K562 (cell line): ENCODE data around the gene AKT2. TPM values are rescaled to one million over a fixed set of nuclear protein-coding genes. Genes with fewer than 3 reads are reported as not detected.

Experiments used
- ARID2 ChIP-seq: fragments of 450-650 bp; IDR thresholded peaks from 2 replicates; pipeline ENCODE4 v1.6.1; 2017; ENCODE audit warnings: antibody characterized with exemption, mild to moderate bottlenecking
- ATF6 ChIP-seq: sonication (generic); formaldehyde crosslinking; IDR thresholded peaks from 2 replicates; pipeline ENCODE4 v1.4.0; 2020; ENCODE audit warnings: mild to moderate bottlenecking, missing genetic modification reagents
- BDP1 ChIP-seq: IDR thresholded peaks from 3 replicates; pipeline ENCODE4 v1.6.1; 2011; ENCODE audit not compliant: insufficient read length, insufficient read depth
- BRD9 ChIP-seq: fragments of 450-650 bp; IDR thresholded peaks from 2 replicates; pipeline ENCODE4 v1.6.1; 2018; ENCODE audit warnings: low read depth; ENCODE audit not compliant: partially characterized antibody
- ELF4 ChIP-seq: fragments of 450-650 bp; formaldehyde crosslinking; IDR thresholded peaks from 2 replicates; pipeline ENCODE4 v1.4.0; 2022; ENCODE audit warnings: missing genetic modification characterization
- EP400 ChIP-seq: fragments of 450-650 bp; IDR thresholded peaks from 2 replicates; pipeline ENCODE4 v1.6.1; 2017; ENCODE audit warnings: antibody characterized with exemption, mild to moderate bottlenecking, moderate library complexity
- HDAC1 ChIP-seq, 2 experiments: fragments of 450-650 bp; IDR thresholded peaks; 2 replicates each; pipeline ENCODE4 v1.6.1; 2016 to 2017; ENCODE audit warnings: inconsistent platforms in 1 of 2, mild to moderate bottlenecking in 1 of 2, moderate library complexity in 1 of 2
- HNRNPLL ChIP-seq: fragments of 200-400 bp; formaldehyde crosslinking; IDR thresholded peaks from 2 replicates; pipeline ENCODE4 v1.6.1; 2017; ENCODE audit warnings: low read length, low read depth, mild to moderate bottlenecking; ENCODE audit not compliant: poor library complexity, severe bottlenecking
- ID3 ChIP-seq, 2 experiments: fragments of 250-450 bp in 1 of 2; fragments of 450-650 bp in 1 of 2; sonication (Bioruptor Pico) in 1 of 2; IDR thresholded peaks; 2 replicates each; pipeline versions ENCODE4 v1.6.1 to v1.8.0; 2016 to 2021; ENCODE audit warnings: mild to moderate bottlenecking in 2 of 2, moderate library complexity in 2 of 2, missing compliant biosample characterization in 1 of 2, missing genetic modification characterization in 1 of 2
- LARP7 ChIP-seq: fragments of 450-650 bp; IDR thresholded peaks from 2 replicates; pipeline ENCODE4 v1.6.1; 2016
- MBD2 ChIP-seq: sonication (generic); IDR thresholded peaks from 2 replicates; pipeline ENCODE4 v1.6.1; 2016; ENCODE audit warnings: low read depth, borderline replicate concordance
- MCM7 ChIP-seq, 2 experiments: fragments of 450-650 bp; IDR thresholded peaks; 2 replicates each; pipeline ENCODE4 v1.6.1; 2016 to 2018
- MED1 ChIP-seq: sonication (generic); formaldehyde crosslinking; IDR thresholded peaks from 2 replicates; pipeline ENCODE4 v1.8.1; 2023; ENCODE audit warnings: missing genetic modification reagents, borderline replicate concordance
- MTA1 ChIP-seq: fragments of 450-650 bp; IDR thresholded peaks from 2 replicates; pipeline ENCODE4 v1.6.1; 2017; ENCODE audit warnings: borderline replicate concordance
- MTA3 ChIP-seq: fragments of 450-650 bp; formaldehyde crosslinking; IDR thresholded peaks from 2 replicates; pipeline ENCODE4 v1.6.1; 2017; ENCODE audit warnings: mild to moderate bottlenecking, borderline replicate concordance
- NFE2 ChIP-seq: IDR thresholded peaks from 2 replicates; pipeline ENCODE4 v1.6.1; 2014; ENCODE audit warnings: antibody characterized with exemption, low read depth
- RBBP5 ChIP-seq: fragments of 200-600 bp; sonication (generic); IDR thresholded peaks from 2 replicates; pipeline ENCODE4 v1.6.1; 2012; ENCODE audit warnings: borderline replicate concordance, mild to moderate bottlenecking, low read length, control low read depth, inconsistent platforms; ENCODE audit not compliant: insufficient read depth, poor library complexity, severe bottlenecking
- RNF2 ChIP-seq: sonication (generic); IDR thresholded peaks from 2 replicates; pipeline ENCODE4 v1.6.1; 2016
- SREBF2 ChIP-seq: sonication (generic); formaldehyde crosslinking; IDR thresholded peaks from 2 replicates; pipeline ENCODE4 v1.4.0; 2020; ENCODE audit warnings: mild to moderate bottlenecking, missing genetic modification reagents
- TAF9B ChIP-seq: fragments of 450-650 bp; IDR thresholded peaks from 2 replicates; pipeline ENCODE4 v1.6.1; 2018; ENCODE audit warnings: mild to moderate bottlenecking; ENCODE audit not compliant: partially characterized antibody
- TEAD4 ChIP-seq, 2 experiments: sonication (generic) in 1 of 2; formaldehyde crosslinking in 1 of 2; IDR thresholded peaks; 2 replicates each; pipeline versions ENCODE4 v1.6.1 to v1.8.0; 2012 to 2022; ENCODE audit warnings: borderline replicate concordance in 1 of 2, inconsistent platforms in 1 of 2, low read length in 1 of 2, mild to moderate bottlenecking in 1 of 2, missing genetic modification reagents in 1 of 2
- ZKSCAN1 ChIP-seq: fragments of 150-350 bp; IDR thresholded peaks from 2 replicates; pipeline ENCODE4 v1.6.1; 2016; ENCODE audit warnings: low read depth, low read length
- ZNF23 ChIP-seq: fragments of 250-450 bp; sonication (Bioruptor Pico); IDR thresholded peaks from 2 replicates; pipeline ENCODE4 v1.4.0; 2020; ENCODE audit warnings: mild to moderate bottlenecking
- ZNF253 ChIP-seq: fragments of 250-450 bp; sonication (Bioruptor Pico); conservative IDR thresholded peaks from 2 replicates; pipeline ENCODE4 v1.6.1; 2021; ENCODE audit warnings: mild to moderate bottlenecking
- ZNF507 ChIP-seq: conservative IDR thresholded peaks from 2 replicates; pipeline ENCODE4 v1.6.1; 2017; ENCODE audit warnings: missing genetic modification characterization, missing compliant biosample characterization
- ZNF57 ChIP-seq: fragments of 450-650 bp; formaldehyde crosslinking; IDR thresholded peaks from 2 replicates; pipeline ENCODE4 v1.4.0; 2020; ENCODE audit warnings: mild to moderate bottlenecking, moderate library complexity
- ZNF584 ChIP-seq: fragments of 200-800 bp; sonication (Bioruptor generic); IDR thresholded peaks from 2 replicates; pipeline ENCODE4 v1.6.1; 2016; ENCODE audit warnings: low read depth, mild to moderate bottlenecking, missing genetic modification characterization, missing compliant biosample characterization
- polyA plus RNA-seq, 8 experiments: library from polyadenylated mRNA; depleted of rRNA in 4 of 8; stranded (reverse) in 5 of 8; unstranded in 3 of 8; fragments of >200 nt; fragmentation: Nextera tagmentation in 2 of 8; fragmentation: Illumina TruSeq in 1 of 8; extraction: Ambion mirVana in 2 of 8; extraction: Trizol in 1 of 8; gene quantifications; 2 replicates each; pipeline versions ENCODE4 v1.2.1 to v1.2.3, GENCODE V29; 2011 to 2014; ENCODE audit warnings: inconsistent platforms in 1 of 8, missing spikeins in 1 of 8
- total RNA-seq, 7 experiments: library from RNA; depleted of rRNA in 6 of 7; stranded (reverse); fragments of >200 nt in 6 of 7; fragmentation: Illumina TruSeq in 2 of 7; extraction: Trizol in 2 of 7; gene quantifications; 2 replicates each; pipeline versions ENCODE4 v1.2.1 to v1.2.3, GENCODE V29; 2011 to 2021; ENCODE audit warnings: low replicate concordance in 1 of 7
- TF ChIP-seq, protein P1 (sequence below): sonication (generic); IDR thresholded peaks from 2 replicates; pipeline ENCODE4 v1.6.1; 2016

Gene AKT2
- total and polyA plus RNA-seq, 9 of the 15 experiments (the other 6 are each of a cell fraction or from before 2014, with no cell fraction given) = 1.1 to 132 (median 67.7) TPM

GRCh38 chr19:40217027-40217810 lies 67.9 kb downstream of the AKT2 start (continued):
- TF ChIP-seq MBD2 (no peak), BDP1 (no peak), HDAC1 (IDR thresholded peaks at IDR 0.05) (no peak), NFE2 (no peak), ARID2 (no peak), ZNF507 (tag) (no peak), MED1 (no peak), RNF2 (no peak), EP400 (no peak), MTA3 (peak; percentile 62; the same call in 1 of the 2 replicates), MCM7 (IDR thresholded peaks at IDR 0.05) (no peak), ELF4 (CRISPR knock-in tag) (no peak), ZNF23 (CRISPR knock-in tag) (no peak), TEAD4 (IDR thresholded peaks at IDR 0.05; ENCODE audit: low read length) (no peak), TEAD4 (CRISPR knock-in tag; IDR thresholded peaks at IDR 0.05; ENCODE audit: borderline replicate concordance) (no peak), SREBF2 (CRISPR knock-in tag) (no peak), ZNF253 (no peak), ZNF57 (CRISPR knock-in tag) (no peak), BRD9 (no peak), MTA1 (no peak), ID3 (CRISPR knock-in tag; IDR thresholded peaks at IDR 0.05) (no peak), ID3 (tag; IDR thresholded peaks at IDR 0.05) (no peak), LARP7 (no peak), ATF6 (CRISPR knock-in tag) (no peak), ZKSCAN1 (no peak), TAF9B (no peak), HNRNPLL (no peak), ZNF584 (no peak), RBBP5 (no peak)
- TF ChIP-seq, protein P1, sequence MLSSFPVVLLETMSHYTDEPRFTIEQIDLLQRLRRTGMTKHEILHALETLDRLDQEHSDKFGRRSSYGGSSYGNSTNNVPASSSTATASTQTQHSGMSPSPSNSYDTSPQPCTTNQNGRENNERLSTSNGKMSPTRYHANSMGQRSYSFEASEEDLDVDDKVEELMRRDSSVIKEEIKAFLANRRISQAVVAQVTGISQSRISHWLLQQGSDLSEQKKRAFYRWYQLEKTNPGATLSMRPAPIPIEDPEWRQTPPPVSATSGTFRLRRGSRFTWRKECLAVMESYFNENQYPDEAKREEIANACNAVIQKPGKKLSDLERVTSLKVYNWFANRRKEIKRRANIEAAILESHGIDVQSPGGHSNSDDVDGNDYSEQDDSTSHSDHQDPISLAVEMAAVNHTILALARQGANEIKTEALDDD = no peak
